GM19023 (cell line): ENCODE results near the gene THRB.

Source experiments
- ATAC-seq: cut with Tn5 transposase; IDR thresholded peaks from one replicate; pipeline ENCODE4 v1.9.1; 2021; ENCODE audit warnings: mild to moderate bottlenecking, moderate library complexity; ENCODE audit not compliant: unreplicated experiment

The THRB gene

GRCh38 chr3:24494618-24495325 is at the start of gene THRB:
THRB (minus strand) TSS chr3:24494850.
- ATAC-seq, result no peak

- no peak for ATAC-seq
Observed at GRCh38 chr3:24541935-24542334, 47.3 kb upstream of the THRB start.

- ATAC-seq, result no peak
Observed at GRCh38 chr3:24540821-24541220, 46.2 kb upstream of the THRB start.

- ATAC-seq, result no peak
Observed at GRCh38 chr3:24539699-24540098, 45.0 kb upstream of the THRB start.

GRCh38 chr3:24538891-24539290 is 44.2 kb upstream of the THRB start:
- no peak for ATAC-seq

- ATAC-seq, result no peak
Observed at GRCh38 chr3:24533561-24534193, 39.0 kb upstream of the THRB start.

- no peak for ATAC-seq
Observed at GRCh38 chr3:24530471-24530870, 35.8 kb upstream of the THRB start.

GRCh38 chr3:24529210-24529609 is 34.6 kb upstream of the THRB start:
- ATAC-seq, result no peak

GRCh38 chr3:24526640-24527212 is 32.1 kb upstream of the THRB start:
- no peak for ATAC-seq

GRCh38 chr3:24525557-24525956 is 30.9 kb upstream of the THRB start:
- no peak for ATAC-seq

GRCh38 chr3:24525022-24525421 is 30.4 kb upstream of the THRB start:
- ATAC-seq, result no peak

- no peak for ATAC-seq
Observed at GRCh38 chr3:24523988-24524727, 29.5 kb upstream of the THRB start.

GRCh38 chr3:24523215-24523614 is 28.6 kb upstream of the THRB start:
- ATAC-seq, result no peak

GRCh38 chr3:24522146-24522579 is 27.5 kb upstream of the THRB start:
- no peak for ATAC-seq

- no peak for ATAC-seq
Observed at GRCh38 chr3:24521420-24522145, 26.9 kb upstream of the THRB start.

- no peak for ATAC-seq
Observed at GRCh38 chr3:24520976-24521419, 26.3 kb upstream of the THRB start.

- no peak for ATAC-seq
Observed at GRCh38 chr3:24520101-24520495, 25.4 kb upstream of the THRB start.

- ATAC-seq, result peak; percentile 59
Observed at GRCh38 chr3:24519368-24520100, 24.9 kb upstream of the THRB start.

- no peak for ATAC-seq
Observed at GRCh38 chr3:24518990-24519367, 24.3 kb upstream of the THRB start.

GRCh38 chr3:24514119-24514518 is 19.5 kb upstream of the THRB start:
- ATAC-seq, result no peak
